GM23248 (cell line): Measurements from ENCODE around the gene SLC8A2.

ENCODE experiments used
- EZH2 ChIP-seq: fragments of 200-600 bp; sonication (generic); IDR thresholded peaks from 2 replicates; pipeline ENCODE4 v1.6.1; 2018; ENCODE audit warnings: antibody characterized with exemption, mild to moderate bottlenecking; ENCODE audit not compliant: insufficient read depth, poor library complexity, severe bottlenecking
- EZH2phosphoT487 ChIP-seq: fragments of 200-600 bp; sonication (generic); IDR thresholded peaks from 2 replicates; pipeline ENCODE4 v1.6.1; 2018; ENCODE audit warnings: antibody characterized with exemption, moderate library complexity, mild to moderate bottlenecking, low read depth; ENCODE audit not compliant: insufficient read depth

DNA sequence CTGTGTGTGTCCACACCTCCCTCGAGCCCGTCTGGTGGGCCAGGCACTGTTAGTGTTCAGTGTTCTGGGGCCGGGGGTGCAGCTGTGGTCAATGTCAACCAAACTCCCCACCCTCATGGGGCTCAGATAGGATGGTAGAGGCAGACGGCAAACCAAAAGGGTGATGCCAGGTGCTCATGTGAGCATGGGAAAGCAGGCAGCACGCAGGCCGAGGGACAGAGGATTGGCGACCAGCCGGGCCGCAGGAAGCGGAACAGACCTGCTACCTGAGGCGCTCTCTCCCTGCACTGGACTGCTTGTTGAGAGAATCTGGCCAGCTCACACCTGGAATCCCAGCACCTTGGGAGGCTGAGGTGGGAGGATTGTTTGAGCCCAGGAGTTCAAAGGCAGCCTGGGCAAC, 93.4 kb downstream of the SLC8A2 start:
- TF ChIP-seq EZH2 (no peak), EZH2phosphoT487 (no peak)
